Breast epithelium (tissue), 3 donors: ENCODE measurements around the gene MAN1A2.

Source experiments
- POLR2A ChIP-seq: fragments of 450-650 bp; IDR thresholded peaks from one replicate; pipeline ENCODE4 v1.6.1; 2016; ENCODE audit warnings: antibody characterized with exemption, mild to moderate bottlenecking, moderate library complexity
- TF ChIP-seq, protein P1 (sequence below), 3 donors: fragments of 450-650 bp; IDR thresholded peaks; one replicate each; pipeline ENCODE4 v1.5.1; 2016 to 2017; ENCODE audit warnings: antibody characterized with exemption in 3 of 3, mild to moderate bottlenecking in 3 of 3, moderate library complexity in 3 of 3

- TF ChIP-seq, protein P1, sequence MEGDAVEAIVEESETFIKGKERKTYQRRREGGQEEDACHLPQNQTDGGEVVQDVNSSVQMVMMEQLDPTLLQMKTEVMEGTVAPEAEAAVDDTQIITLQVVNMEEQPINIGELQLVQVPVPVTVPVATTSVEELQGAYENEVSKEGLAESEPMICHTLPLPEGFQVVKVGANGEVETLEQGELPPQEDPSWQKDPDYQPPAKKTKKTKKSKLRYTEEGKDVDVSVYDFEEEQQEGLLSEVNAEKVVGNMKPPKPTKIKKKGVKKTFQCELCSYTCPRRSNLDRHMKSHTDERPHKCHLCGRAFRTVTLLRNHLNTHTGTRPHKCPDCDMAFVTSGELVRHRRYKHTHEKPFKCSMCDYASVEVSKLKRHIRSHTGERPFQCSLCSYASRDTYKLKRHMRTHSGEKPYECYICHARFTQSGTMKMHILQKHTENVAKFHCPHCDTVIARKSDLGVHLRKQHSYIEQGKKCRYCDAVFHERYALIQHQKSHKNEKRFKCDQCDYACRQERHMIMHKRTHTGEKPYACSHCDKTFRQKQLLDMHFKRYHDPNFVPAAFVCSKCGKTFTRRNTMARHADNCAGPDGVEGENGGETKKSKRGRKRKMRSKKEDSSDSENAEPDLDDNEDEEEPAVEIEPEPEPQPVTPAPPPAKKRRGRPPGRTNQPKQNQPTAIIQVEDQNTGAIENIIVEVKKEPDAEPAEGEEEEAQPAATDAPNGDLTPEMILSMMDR (IDR thresholded peaks at IDR 0.05), result no peak
- no peak for TF ChIP-seq POLR2A
Observed at GRCh38 chr1:117372863-117373412, 5.7 kb downstream of the MAN1A2 start.
